Ecto neural progenitor cell (in vitro differentiated cells): ENCODE results near the gene UNK.
A peak's percentile ranks its signal among the peaks of the same experiment; 100 is the strongest.
"Not testable (repeated sequence)": the region's sequence is repeated elsewhere in the genome, so short reads cannot be mapped to it uniquely, and the experiment has no call there.

ENCODE experiments used
- DNase-seq: peaks from one replicate; pipeline ENCODE4 v3.0.0-alpha.2; 2018; ENCODE audit warnings: low spot score

UNK gene

DNA sequence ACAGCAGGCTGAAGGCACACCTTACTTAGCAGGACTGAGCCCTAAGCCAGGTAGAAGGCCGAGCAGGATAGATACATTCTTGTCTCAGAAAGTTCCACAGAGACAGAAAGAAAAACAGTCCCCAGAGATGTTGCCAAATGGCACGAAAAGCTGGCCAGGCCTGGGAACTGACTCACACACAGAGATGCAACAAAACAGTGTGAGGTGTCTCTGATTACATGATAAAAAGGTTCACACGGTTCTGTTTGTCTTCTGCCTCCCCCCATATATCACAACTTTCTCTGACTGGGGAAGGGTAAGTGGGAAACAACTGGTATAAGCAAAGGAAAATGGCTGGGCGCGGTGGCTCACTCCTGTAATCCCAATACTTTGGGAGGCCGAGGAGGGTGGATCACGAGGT, 68.8 kb downstream of the UNK start:
- no peak for DNase-seq

DNA sequence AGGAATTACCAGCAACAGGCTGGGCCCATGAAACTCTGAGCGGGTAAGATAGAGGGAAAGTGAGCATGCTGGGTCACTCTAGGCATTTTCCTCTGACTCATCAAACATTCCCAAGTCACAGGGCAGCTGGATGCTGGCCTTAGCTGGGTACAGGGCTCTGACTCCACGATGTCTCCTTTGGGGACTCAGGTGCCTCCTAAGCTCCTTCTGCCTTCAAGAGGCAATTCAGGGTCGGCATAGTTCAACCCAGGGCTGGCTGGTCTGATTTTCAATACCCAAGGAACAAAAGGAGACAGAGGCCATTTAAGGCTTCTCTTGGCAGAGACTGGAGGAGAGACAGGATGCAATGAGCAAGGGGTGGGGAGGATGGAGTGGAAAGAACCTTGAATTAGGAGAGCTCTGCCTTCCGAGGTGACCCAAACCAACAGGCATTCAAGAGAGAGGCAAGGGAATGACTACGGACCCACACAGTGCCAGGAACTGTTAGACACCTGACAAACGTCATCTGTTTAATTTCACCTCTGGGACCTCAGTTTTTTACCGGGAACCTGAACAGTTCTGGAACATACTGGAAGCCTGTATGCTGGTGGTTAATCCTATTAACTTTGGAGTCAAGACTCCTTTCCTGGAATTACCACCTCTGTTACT, 69.6 kb downstream of the UNK start:
- DNase-seq = peak; percentile 53

DNA sequence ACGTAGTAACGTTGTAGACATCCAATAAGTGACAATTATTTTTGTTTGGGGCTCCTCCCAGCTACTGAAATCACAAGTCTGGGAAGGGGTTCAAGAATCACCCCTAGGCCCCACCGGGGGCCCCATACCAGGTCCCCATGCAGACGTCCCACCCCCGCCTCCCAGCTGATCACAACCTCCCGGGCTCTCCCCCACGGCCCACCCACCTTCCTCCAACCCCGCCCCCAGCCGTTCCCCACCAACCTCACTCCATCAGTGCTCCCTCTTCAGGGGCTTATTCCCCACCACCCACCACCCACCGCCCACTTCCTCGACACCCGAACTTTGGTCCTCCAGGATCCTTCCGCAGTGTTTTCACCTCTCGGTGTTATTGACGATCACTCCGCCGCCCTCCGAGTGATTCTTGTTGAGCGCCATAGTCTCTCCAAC, 70.3 kb downstream of the UNK start:
- no peak for DNase-seq

DNA sequence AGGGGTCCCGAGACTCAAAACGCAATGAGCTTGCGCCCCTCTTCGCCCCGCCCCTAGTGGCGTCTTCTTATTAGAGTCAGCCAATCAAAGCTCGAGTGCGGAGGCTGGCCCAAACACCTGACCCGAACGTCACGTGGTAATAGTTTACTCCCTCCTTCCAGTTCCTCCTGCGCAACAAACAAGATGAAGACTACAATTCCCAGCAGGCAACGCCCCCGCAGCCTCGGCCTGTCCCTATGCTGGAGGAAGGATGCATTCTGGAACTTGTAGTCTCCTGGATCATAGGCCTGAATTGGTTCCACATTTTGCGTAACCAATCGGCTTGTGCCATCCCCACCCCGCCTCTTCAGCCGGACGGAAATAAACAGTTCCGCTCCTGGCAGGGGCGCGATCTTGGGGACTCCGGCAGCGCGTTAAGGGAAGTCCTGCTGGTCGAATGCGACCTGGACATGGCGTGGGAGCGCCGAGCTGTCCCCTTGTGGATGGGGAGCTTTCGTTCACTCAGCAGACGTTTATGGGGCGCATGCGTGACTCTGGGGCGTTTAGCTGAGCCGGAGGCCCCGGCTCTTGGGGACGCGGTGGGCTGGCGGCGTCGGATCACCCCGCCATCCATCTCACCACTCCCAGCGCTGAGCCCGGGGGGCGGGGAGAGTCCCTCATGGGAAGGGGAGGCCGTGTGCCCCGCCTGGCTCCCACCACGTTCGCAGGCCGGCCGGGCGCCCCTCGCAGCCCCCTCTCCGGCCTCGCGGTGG, 70.9 kb downstream of the UNK start, which contains the start of gene WBP2:
WBP2 (minus strand) TSS at position 26 of the 752 bp plus-strand sequence. CDS start 38 bp downstream, outside the sequence.
- DNase-seq = peak; percentile 99

DNA sequence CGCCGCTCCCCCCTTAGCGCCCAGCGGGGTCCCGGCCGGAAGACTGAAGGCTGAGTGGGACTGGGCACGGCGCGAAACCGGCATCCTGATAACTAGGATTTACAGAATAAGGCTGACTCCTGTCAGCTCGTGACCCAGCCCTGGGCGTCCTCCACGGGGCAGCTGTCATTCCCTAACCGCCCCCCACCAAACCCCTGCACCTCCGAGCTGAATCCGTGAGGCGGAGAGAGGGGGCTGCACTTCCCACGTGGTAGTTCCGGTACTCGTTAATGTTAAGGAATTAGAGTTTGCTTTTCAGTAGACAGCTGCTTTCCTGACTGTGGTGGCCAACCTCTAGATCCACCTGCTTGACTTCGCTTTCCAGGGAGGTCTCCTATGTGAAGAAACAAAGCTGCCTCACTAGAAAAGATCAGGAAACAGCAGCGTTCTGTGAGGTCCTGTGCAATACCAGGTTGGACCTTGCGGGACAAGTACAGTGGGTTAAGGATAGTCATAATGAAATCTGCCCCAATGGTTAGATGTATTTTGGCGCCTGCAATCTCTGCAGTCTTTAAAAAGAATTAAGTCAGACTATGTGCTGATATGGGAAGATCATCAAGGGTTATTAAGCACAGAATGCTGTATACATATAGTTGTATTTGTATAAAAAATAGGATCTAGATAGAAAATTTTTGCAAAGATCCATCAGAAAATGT, 71.6 kb downstream of the UNK start:
- DNase-seq = no peak

DNA sequence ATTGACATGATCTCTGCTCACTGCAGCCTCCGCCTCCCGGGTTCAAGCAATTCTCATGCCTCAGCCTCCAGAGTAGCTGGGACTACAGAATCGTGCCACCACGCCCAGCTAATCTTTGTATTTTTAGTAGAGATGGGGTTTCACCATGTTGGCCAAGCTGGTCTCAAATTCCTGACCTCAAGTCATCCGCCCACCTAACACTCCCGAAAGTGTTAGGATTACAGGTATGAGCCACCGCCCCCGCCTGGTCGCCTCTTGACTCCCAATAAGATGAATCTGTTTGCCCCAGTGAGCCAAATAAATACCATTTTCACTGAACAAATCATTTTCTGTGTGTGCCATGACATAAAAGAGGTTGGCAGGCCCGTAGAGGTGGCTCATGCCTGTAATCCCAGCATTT, 74.8 kb downstream of the UNK start:
- DNase-seq = not testable (repeated sequence)

DNA sequence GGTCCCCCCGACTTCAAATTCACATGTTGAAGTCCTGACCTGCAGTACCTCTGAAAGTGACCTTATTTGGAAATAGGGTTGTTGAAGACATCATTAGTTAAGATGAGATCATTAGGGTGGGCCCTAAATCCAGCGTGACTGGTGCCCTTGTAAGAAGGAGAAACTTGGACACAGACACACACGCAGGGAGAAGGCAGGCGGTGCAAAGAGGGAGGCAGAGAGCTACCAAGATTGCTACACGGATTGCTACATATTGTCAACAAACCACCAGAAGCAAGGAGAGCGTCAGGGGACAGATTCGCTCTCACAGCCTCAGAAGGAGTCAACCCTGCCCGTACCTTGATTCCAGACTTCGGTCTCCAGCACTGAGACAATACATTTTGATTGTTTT, 77.3 kb downstream of the UNK start:
- DNase-seq = no peak

DNA sequence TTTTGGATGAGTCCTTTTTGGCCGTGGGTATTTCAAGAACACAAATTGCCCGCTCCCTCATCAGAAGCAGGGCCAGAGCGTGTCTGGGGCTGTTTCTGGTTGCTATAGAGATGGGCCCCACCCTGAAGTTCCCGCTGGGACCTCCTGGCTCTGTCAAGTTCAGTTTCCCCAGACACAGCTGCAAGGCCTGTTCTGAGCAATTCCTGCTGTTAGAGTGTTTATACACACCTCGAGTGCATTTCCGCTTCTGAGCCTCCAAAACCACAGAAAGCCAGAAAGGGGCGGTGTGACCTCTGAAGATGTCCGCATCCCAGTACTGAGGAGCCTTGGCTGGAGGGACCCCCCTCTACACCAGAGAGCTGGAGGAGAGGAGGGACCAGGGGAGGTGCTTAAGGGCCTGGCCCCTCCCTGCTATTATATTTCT, 79.9 kb downstream of the UNK start:
- no peak for DNase-seq

DNA sequence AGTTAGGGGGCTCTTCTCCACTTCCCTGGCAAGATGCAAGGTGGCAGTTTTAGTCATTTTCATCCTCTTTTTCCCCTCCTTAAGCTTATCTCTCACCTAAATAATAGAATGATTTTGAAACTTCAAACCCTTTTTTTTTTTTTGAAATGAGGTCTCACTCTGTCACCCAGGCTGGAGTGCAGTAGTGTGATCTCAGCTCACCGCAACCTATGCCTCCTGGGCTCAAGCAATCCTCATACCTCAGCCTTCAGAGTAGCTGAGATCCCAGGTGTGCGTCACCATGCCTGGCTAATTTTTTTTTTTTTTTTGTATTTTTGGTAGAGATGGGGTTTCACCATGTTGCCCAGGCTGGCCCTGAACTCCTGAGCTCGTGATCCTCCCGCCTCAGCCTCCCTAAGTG, 80.3 kb downstream of the UNK start:
- not testable (repeated sequence) for DNase-seq

DNA sequence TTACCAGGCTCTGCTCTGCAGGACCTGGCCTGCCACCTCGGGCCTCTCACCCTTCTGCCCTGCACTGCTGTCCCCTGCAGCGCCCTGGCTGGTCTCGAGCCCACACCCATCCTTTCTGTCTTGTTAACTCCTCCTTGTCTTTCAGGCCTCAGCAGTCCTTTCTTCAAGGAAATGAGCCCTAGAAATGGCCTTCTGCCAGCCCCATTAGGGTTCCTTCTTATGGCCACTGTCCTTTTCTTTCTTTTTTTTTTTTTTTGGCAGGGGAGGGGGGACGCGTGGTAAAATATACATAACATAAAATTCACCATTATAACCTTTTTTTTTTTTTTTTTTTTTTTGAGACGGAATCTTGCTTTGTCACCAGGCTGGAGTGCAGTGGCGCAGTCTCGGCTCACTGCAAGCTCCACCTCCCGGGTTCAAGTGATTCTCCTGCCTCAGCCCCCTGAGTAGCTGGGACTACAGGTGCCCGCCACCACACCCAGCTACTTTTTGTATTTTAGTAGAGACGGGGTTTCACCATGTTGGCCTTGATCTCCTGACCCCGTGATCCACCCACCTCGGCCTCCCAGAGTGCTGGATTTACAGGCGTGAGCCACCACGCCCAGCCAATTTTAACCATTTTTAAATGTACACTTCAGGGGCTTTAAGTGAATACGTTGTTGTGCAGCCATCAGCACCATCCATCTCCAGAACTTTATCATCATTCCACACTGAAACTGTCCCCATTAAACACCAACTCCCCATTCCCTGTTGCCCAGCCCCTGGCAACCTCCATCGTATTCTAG, 81.0 kb downstream of the UNK start:
- DNase-seq = not testable (repeated sequence)

DNA sequence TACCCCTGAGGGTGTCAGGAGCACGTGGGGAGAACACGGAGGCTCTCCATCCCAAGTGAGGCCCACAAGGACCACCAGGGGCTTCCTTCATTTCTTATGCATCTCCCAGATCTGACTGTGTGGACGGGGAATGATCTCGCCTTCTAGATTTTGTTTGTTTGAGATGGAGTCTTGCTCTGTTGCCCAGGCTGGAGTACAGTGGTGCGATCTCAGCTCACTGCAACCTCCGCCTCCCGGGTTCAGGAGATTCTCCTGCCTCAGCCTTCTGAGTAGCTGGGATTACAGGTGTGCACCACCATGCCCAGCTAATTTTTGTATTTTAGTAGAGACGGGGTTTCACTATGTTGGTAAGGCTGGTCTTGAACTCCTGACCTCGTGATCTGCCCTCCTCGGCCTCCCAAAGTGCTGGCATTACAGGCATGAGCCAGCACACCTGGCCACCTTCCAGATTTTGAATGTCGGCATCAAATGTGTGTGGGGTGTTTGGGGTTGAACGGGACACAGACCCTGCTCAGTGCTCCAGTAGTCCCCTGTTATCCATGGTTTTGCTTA, 84.2 kb downstream of the UNK start:
- not testable (repeated sequence) for DNase-seq

DNA sequence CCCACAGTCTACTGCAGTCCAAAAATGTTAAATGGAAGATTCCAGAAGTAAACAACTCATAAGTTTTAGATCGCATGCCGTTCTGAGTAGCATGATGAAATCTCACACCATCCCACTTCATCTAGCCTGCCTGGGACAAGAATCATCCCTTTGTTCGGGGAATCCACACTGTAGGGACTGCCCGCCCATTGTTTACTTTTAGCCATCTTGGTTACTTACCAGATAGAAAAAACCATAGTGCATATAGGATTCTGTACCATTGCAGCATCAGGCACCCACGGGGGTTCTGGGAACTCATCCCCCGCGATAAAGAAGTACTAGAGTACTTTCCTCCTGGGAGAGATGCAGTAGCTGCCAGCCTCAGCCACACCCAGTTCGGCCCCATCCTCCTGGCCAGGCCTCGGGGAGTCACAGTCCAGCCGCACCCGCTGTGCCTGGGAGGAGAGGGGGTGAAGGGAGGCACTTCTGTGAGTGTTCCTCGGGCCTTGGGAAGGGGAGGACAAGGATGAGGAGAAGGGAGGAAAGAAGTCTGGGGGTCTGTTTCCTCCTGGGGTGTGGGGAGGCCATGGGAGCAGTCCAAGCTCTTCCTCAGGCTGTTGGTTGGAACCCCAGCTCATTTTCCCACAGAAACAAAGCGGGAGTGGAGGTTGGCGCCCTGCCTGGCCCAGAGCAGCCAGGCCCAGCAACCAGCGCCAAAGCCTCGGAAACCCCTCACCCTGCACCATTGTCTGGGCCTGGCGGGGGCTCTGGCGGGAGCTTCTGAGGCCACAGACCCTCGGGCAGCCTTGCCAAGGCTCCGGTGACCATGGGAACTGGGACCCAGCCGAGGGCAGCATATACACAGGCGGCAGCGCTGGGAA, 84.9 kb downstream of the UNK start:
- no peak for DNase-seq

DNA sequence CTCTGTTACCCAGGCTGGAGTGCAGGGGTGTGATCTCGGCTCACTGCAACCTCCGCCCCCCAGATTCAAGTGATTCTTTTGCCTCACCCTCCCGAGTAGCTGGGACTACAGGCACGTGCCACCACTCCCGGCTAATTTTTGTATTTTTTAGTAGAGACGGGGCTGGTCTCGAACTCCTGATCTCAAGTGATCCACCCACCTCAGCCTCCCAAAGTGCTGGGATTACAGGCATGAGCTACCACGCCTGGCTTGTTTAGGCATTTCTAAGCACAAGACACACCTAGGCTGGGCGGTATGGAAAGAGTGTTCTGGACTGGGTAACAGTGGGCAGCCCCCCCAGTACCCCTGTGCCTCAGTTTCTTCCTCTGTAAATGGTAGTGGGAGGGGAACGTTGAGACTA, 85.6 kb downstream of the UNK start:
- DNase-seq = not testable (repeated sequence)

DNA sequence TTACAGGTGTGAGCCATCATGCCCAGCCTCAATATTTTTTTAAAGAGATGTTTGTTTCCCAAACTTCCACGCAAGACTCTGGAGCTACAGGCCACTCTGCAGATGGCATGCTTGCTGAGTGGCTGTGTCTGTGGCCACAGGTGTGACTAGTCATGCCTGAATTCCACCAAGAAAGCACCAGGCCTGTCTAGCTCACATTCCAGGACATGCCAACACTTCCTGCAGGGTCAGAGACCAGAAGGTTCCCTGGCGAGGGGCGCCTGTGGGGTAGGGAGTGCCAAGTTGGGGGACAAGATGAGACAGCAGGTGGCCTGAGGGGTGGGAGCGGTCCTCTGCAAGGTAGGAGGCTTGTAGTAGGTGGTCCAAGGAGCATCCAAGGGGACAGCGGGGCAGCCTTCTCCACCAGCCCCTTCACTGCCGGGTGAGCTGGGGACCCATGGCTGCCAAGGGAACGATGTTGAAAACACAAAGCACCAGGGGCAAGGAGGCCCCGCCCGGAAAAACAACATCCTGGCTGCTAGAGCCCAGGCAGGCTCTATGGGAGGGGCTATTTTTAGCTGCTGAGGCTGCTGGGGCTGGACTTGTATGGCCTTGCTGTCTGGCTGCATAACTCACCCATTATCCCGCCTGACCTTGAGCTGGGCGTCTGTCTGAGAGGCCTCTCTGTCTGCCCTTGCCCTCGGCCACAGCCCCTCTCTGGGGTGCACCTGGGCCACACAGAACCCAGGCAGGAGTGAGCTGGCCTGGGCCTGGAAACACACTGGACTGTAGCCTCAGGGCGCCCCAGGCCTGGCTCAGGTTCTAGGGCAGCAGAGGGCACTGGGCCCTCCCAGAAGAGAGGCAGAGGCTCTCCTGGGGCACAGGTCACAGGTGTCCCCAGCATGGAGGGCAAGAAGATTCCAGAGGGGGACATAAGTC, 88.1 kb downstream of the UNK start:
- no peak for DNase-seq

DNA sequence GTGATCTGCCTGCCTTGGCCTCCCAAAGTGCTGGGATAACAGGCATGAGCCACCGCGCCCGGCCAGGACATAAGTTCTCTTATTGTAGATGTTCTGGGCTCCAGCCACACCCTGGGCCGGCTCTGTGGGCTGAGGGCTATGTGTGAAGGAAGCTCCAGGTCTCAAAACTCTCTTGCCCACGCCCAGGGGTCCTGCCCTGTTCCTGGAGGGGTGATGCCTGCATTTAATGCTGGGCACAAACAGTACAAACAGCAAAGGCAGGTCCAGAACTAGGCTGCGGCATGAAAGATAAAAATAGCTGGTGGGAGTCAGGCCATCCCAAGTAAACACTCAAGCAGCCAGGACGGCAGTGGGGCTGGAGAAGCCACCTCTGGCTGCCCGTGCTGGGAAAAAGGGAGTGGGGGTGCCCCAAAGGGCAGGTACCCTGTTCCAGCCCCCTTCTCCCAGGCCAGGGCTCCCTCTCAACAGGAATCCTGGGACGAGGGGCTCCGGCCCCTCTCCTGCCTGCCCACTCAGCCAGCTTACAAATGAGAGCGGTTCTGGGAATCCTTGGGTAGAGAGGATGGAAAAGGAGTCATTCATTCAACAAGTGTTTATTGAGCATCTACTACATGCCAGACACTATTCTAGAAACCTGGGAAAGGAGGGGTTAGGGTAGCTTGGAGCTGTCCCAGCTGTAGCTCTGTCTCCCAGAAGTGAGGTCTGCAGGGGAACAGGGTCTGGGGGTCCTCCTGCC, 89.1 kb downstream of the UNK start:
- no peak for DNase-seq

DNA sequence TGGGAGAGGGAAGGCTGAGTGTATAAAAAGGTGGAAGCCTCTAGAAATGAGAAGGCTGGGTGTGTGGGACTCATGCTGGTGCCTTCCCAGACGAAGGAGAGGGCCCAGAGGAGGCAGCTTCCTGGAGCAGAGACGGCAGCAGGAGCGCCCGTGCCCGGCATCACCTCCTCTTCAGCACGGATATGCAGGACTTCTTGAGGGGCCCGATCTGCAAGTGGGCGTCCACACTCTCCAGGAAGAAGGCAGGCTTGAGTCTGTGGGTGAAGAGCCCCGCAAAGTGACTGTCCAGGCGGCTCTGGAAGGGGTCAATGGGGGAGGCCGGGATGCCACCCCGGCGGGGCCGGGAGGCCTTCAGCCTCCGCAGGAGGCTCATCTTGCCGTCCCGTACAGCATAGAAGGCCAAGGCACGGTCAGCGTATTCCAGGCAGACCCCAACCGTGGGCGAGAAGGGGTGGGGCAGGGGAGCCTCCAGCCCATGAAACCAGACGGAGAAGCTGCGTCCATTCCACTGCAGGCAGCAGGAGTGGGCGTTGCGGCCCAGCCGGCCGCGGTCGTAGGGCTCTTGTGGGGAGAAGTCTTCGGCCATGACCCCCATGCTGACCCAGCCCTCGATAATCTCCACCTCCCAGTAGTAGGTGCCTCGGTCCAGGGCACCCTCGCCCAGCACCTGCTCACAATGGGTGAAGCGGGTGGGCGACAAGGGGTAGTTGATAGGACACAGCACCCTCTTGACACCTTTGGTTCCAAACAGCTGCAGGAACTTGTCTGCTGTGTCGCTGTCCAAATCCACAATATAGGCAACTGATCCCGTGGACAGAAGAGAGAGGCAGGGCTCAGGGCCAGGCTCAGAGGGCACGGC, 89.9 kb downstream of the UNK start:
- DNase-seq = no peak
